ENCODE measurements around the gene SKA1. TPM values are rescaled to one million over a fixed set of nuclear protein-coding genes. Genes with fewer than 3 reads are reported as not detected.

The SKA1 gene
- total and polyA plus RNA-seq, 2 of the 13 experiments (the other 11 are each of a cell fraction or from before 2014, with no cell fraction given): 5.3 to 21.3 TPM

- TF ChIP-seq HNF1A (IDR thresholded peaks at IDR 0.05; ENCODE audit: low read depth) (peak; percentile 71), HNF1A (CRISPR knock-in tag; IDR thresholded peaks at IDR 0.05; ENCODE audit: borderline replicate concordance) (no peak; the same call in 1 of the 2 replicates), ZNF883 (CRISPR knock-in tag; IDR thresholded peaks at IDR 0.05; ENCODE audit: not compliant biosample characterization) (no peak), ZNF513 (CRISPR knock-in tag; conservative IDR thresholded peaks at IDR 0.05) (no peak), ESRRA (CRISPR knock-in tag; IDR thresholded peaks at IDR 0.05; ENCODE audit: low read depth) (no peak), GFI1 (CRISPR knock-in tag; IDR thresholded peaks at IDR 0.05; ENCODE audit: borderline replicate concordance) (no peak), ZMYM2 (CRISPR knock-in tag; IDR thresholded peaks at IDR 0.05) (no peak), ZNF780A (CRISPR knock-in tag; IDR thresholded peaks at IDR 0.05) (peak; percentile 25; the same call in 1 of the 2 replicates), ZBTB3 (CRISPR knock-in tag; IDR thresholded peaks at IDR 0.05; ENCODE audit: borderline replicate concordance, low read depth) (0 out of 2 replicates have a peak, but pooled peaks have one; percentile 51), ZNF550 (CRISPR knock-in tag; IDR thresholded peaks at IDR 0.05; ENCODE audit: borderline replicate concordance) (no peak), ZNF225 (CRISPR knock-in tag; IDR thresholded peaks at IDR 0.05) (no peak), HCFC1 (IDR thresholded peaks at IDR 0.05; ENCODE audit: low read depth, low read length) (no peak), CREM (IDR thresholded peaks at IDR 0.05) (0 out of 2 replicates have a peak, but pooled peaks have one; percentile 0), CREM (CRISPR knock-in tag; IDR thresholded peaks at IDR 0.05) (no peak), NONO (IDR thresholded peaks at IDR 0.05) (no peak), NONO (CRISPR knock-in tag; conservative IDR thresholded peaks at IDR 0.05) (peak; percentile 28), ZKSCAN8 (CRISPR knock-in tag; IDR thresholded peaks at IDR 0.05; ENCODE audit: borderline replicate concordance) (0 out of 2 replicates have a peak, but pooled peaks have one; percentile 3), GMEB2 (CRISPR knock-in tag; IDR thresholded peaks at IDR 0.05; ENCODE audit: low read depth) (0 out of 2 replicates have a peak, but pooled peaks have one; percentile 26), ZNF317 (CRISPR knock-in tag; IDR thresholded peaks at IDR 0.05) (0 out of 2 replicates have a peak, but pooled peaks have one; percentile 15)
Observed at GRCh38 chr18:50374220-50374752, 560 bp upstream of the SKA1 start (continued).
